HEK293T (cell line): Measurements from ENCODE around the gene XBP1.
"Not testable (repeated sequence)": the region's sequence is repeated elsewhere in the genome, so short reads cannot be mapped to it uniquely, and the experiment has no call there.

ENCODE experiments used
- ARNT ChIP-seq: fragments of 450-650 bp; IDR thresholded peaks from 2 replicates; pipeline ENCODE4 v1.6.1; 2017; ENCODE audit warnings: mild to moderate bottlenecking
- BHLHE40 ChIP-seq: fragments of 450-650 bp; IDR thresholded peaks from 2 replicates; pipeline ENCODE4 v1.6.1; 2016; ENCODE audit warnings: mild to moderate bottlenecking, moderate library complexity, borderline replicate concordance
- ELF4 ChIP-seq: fragments of 450-650 bp; IDR thresholded peaks from 2 replicates; pipeline ENCODE4 v1.6.1; 2017; ENCODE audit warnings: antibody characterized with exemption
- FOXA1 ChIP-seq: fragments of 450-650 bp; IDR thresholded peaks from 2 replicates; pipeline ENCODE4 v1.6.1; 2016; ENCODE audit warnings: mild to moderate bottlenecking
- LEF1 ChIP-seq: fragments of 450-650 bp; IDR thresholded peaks from 2 replicates; pipeline ENCODE4 v1.6.1; 2017; ENCODE audit warnings: mild to moderate bottlenecking, borderline replicate concordance
- SP1 ChIP-seq: fragments of 450-650 bp; IDR thresholded peaks from 2 replicates; pipeline ENCODE4 v1.6.1; 2017
- SUZ12 ChIP-seq: fragments of 450-650 bp; IDR thresholded peaks from 2 replicates; pipeline ENCODE4 v1.6.1; 2016; ENCODE audit warnings: mild to moderate bottlenecking
- TARDBP ChIP-seq: fragments of 450-650 bp; IDR thresholded peaks from 2 replicates; pipeline ENCODE4 v1.6.1; 2016
- ZNF384 ChIP-seq: fragments of 450-650 bp; IDR thresholded peaks from 2 replicates; pipeline ENCODE4 v1.6.1; 2016
- TF ChIP-seq, protein P1 (sequence below): fragments of 450-650 bp; IDR thresholded peaks from 2 replicates; pipeline ENCODE4 v1.6.1; 2016

DNA sequence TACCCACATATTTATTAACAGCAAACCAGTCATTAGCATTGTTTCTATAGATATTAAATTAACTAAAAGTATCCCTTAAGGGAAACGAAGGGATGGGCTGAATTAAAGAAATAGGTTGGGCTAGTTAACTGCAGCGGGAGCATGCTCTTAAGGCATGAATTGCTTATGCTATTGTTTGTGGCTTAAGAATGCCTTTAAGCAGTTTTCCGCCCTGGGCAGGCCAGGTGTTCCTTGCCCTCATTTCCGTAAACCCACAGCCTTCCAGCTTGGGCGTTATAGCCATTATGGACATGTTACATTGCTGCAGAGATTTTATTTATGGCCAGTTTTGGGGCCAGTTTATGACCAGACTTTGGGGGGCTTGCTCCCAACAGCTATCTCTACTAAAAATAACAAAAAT is 5.1 kb upstream of the XBP1 start:
- TF ChIP-seq SP1, SUZ12, LEF1, FOXA1, ARNT, TARDBP, BHLHE40, ELF4, ZNF384: not testable (repeated sequence)
- TF ChIP-seq, protein P1, sequence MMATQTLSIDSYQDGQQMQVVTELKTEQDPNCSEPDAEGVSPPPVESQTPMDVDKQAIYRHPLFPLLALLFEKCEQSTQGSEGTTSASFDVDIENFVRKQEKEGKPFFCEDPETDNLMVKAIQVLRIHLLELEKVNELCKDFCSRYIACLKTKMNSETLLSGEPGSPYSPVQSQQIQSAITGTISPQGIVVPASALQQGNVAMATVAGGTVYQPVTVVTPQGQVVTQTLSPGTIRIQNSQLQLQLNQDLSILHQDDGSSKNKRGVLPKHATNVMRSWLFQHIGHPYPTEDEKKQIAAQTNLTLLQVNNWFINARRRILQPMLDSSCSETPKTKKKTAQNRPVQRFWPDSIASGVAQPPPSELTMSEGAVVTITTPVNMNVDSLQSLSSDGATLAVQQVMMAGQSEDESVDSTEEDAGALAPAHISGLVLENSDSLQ: not testable (repeated sequence)
